HCT116 (cell line): Measurements from ENCODE around the gene BORCS5. TPM values are rescaled to one million over a fixed set of nuclear protein-coding genes. Genes with fewer than 3 reads are reported as not detected.

ENCODE experiments used
- ATAC-seq: fragments of 200-7000 bp; cut with Tn5 transposase; 2 replicates; pipeline ENCODE4 v1.9.1; 2020; ENCODE audit warnings: mild to moderate bottlenecking, moderate library complexity
- BruUV-seq: library from RNA; stranded (reverse); fragments of 400-500 nt; replicated peaks from 2 replicates; lab custom pipeline; 2021; lab: Mats Ljungman, UMichigan
- CTCF ChIA-PET: fragments of 300-600 bp; sonication (Branson Sonifier 250); formaldehyde crosslinking; loops from one replicate; lab custom pipeline; 2021; ENCODE audit warnings: antibody characterized with exemption; lab: Charles Lee
- POLR2A ChIA-PET: fragments of 300-600, 350-600 bp; sonication (Branson Sonifier 250); formaldehyde crosslinking; loops from one replicate; lab custom pipeline; 2021; ENCODE audit warnings: antibody characterized with exemption; lab: Charles Lee
- RAD21 ChIA-PET, 2 experiments: fragments of 300-600 bp; sonication (Branson Sonifier 250); formaldehyde crosslinking; loops; one replicate each; lab custom pipeline; 2023; ENCODE audit warnings: low total read pairs in 2 of 2; ENCODE audit not compliant: uncharacterized antibody in 2 of 2, unreplicated experiment in 2 of 2, low non-redundant PET in 1 of 2; lab: Charles Lee
- DNase-seq: peaks from one replicate; pipeline ENCODE4 v3.0.0-alpha.2; 2010; ENCODE audit warnings: low read depth, low spot score
- H2AFZ ChIP-seq: fragments of 200-600 bp; shearing (Covaris generic), sonication (generic); 2 replicates; pipeline ENCODE4 v1.6.1; 2017; ENCODE audit warnings: low read depth, mixed run types, mixed read lengths, antibody characterized with exemption, low read length; ENCODE audit not compliant: poor library complexity, severe bottlenecking
- H3K27ac ChIP-seq: 2 replicates; pipeline ENCODE4 v1.5.1; 2012; ENCODE audit warnings: low read depth, low read length
- H3K27me3 ChIP-seq: fragments of 200-600 bp; sonication (generic); 2 replicates; pipeline ENCODE4 v1.6.1; 2016; ENCODE audit warnings: mixed run types, low read length, mixed read lengths; ENCODE audit not compliant: insufficient read depth
- H3K36me3 ChIP-seq, 2 experiments: fragments of 200-500 bp in 1 of 2; fragments of 200-600 bp in 1 of 2; sonication (Bioruptor generic) in 1 of 2; sonication (generic) in 1 of 2; 2 replicates each; pipeline versions ENCODE4 v1.5.1 to v1.6.1; 2014 to 2016; ENCODE audit warnings: low read length in 2 of 2, inconsistent platforms in 1 of 2, mixed read lengths in 1 of 2, mixed run types in 1 of 2; ENCODE audit not compliant: insufficient read depth in 2 of 2, control insufficient read depth in 1 of 2
- H3K4me1 ChIP-seq, 2 experiments: fragments of 200-600 bp in 1 of 2; sonication (generic) in 1 of 2; 2 replicates each; pipeline versions ENCODE4 v1.5.1 to v1.6.1; 2012 to 2017; ENCODE audit warnings: low read length in 2 of 2, inconsistent platforms in 1 of 2, mild to moderate bottlenecking in 1 of 2, mixed read lengths in 1 of 2, mixed run types in 1 of 2, moderate library complexity in 1 of 2; ENCODE audit not compliant: insufficient read depth in 2 of 2, control insufficient read depth in 1 of 2
- H3K4me2 ChIP-seq: fragments of 200-600 bp; sonication (generic); 2 replicates; pipeline ENCODE4 v1.6.1; 2017; ENCODE audit warnings: mixed run types, low read length, mixed read lengths
- H3K4me3 ChIP-seq, 2 experiments: fragments of 200-600 bp in 1 of 2; sonication (generic) in 1 of 2; replicated peaks in 1 of 2; 2 replicates each; pipeline ENCODE4 v1.5.1; 2011 to 2016; ENCODE audit warnings: low read length in 2 of 2, control low read depth in 1 of 2, low read depth in 1 of 2, mild to moderate bottlenecking in 1 of 2, mixed read lengths in 1 of 2, mixed run types in 1 of 2
- H3K79me2 ChIP-seq: fragments of 200-600 bp; sonication (generic); 2 replicates; pipeline ENCODE4 v1.6.1; 2017; ENCODE audit warnings: mild to moderate bottlenecking, mixed run types, low read length, moderate library complexity, mixed read lengths; ENCODE audit not compliant: insufficient read depth
- H3K9ac ChIP-seq: fragments of 200-600 bp; sonication (generic); 2 replicates; pipeline ENCODE4 v1.6.1; 2016; ENCODE audit warnings: low read length, mixed read lengths
- H3K9me2 ChIP-seq: fragments of 200-600 bp; sonication (generic), shearing (Covaris generic); 2 replicates; pipeline ENCODE4 v1.6.1; 2017; ENCODE audit warnings: mixed run types, mild to moderate bottlenecking, moderate library complexity; ENCODE audit not compliant: insufficient read depth
- H3K9me3 ChIP-seq, 2 experiments: fragments of 200-500 bp in 1 of 2; fragments of 200-600 bp in 1 of 2; sonication (Bioruptor generic) in 1 of 2; sonication (generic) in 1 of 2; 2 replicates each; pipeline ENCODE4 v1.6.1; 2014 to 2017; ENCODE audit warnings: low read length in 2 of 2, mixed read lengths in 2 of 2, inconsistent platforms in 1 of 2, low read depth in 1 of 2, mild to moderate bottlenecking in 1 of 2, mixed run types in 1 of 2, moderate library complexity in 1 of 2; ENCODE audit not compliant: control insufficient read depth in 1 of 2, insufficient read depth in 1 of 2
- H4K20me1 ChIP-seq: fragments of 200-600 bp; sonication (generic), shearing (Covaris generic); 2 replicates; pipeline ENCODE4 v1.6.1; 2017; ENCODE audit warnings: mixed run types, mild to moderate bottlenecking, moderate library complexity; ENCODE audit not compliant: insufficient read depth
- EGR1 ChIP-seq: IDR thresholded peaks from 2 replicates; pipeline ENCODE4 v1.6.1; 2012; ENCODE audit warnings: low read depth
- ELF1 ChIP-seq: IDR thresholded peaks from 2 replicates; pipeline ENCODE4 v1.6.1; 2012; ENCODE audit warnings: low read depth, borderline replicate concordance
- EZH2 ChIP-seq: fragments of 200-600 bp; sonication (generic); IDR thresholded peaks from 2 replicates; pipeline ENCODE4 v1.6.1; 2017; ENCODE audit warnings: antibody characterized with exemption, mixed run types
- EZH2phosphoT487 ChIP-seq: fragments of 200-600 bp; IDR thresholded peaks from 2 replicates; pipeline ENCODE4 v1.6.1; 2018; ENCODE audit warnings: antibody characterized with exemption, borderline replicate concordance
- JUND ChIP-seq: IDR thresholded peaks from 2 replicates; pipeline ENCODE4 v1.6.1; 2012
- POLR2AphosphoS5 ChIP-seq: IDR thresholded peaks from 2 replicates; pipeline ENCODE4 v1.6.1; 2011; ENCODE audit warnings: mild to moderate bottlenecking, low read depth, low read length, moderate library complexity
- RAD21 ChIP-seq: IDR thresholded peaks from 2 replicates; pipeline ENCODE4 v1.6.1; 2012; ENCODE audit warnings: low read depth, mild to moderate bottlenecking
- SP1 ChIP-seq: IDR thresholded peaks from 2 replicates; pipeline ENCODE4 v1.6.1; 2012; ENCODE audit warnings: low read depth
- SRF ChIP-seq: IDR thresholded peaks from 2 replicates; pipeline ENCODE4 v1.6.1; 2012; ENCODE audit warnings: low read depth
- TCF7L2 ChIP-seq: IDR thresholded peaks from 2 replicates; pipeline ENCODE4 v1.7.0; 2011; ENCODE audit warnings: borderline replicate concordance, inconsistent platforms; ENCODE audit not compliant: insufficient read depth, insufficient read length; ENCODE audit errors: extremely low read depth
- ZFX ChIP-seq: fragments of 450-650 bp; IDR thresholded peaks from 2 replicates; pipeline ENCODE4 v1.6.1; 2017
- intact Hi-C: fragments of 100-400 bp; cut with micrococcal nuclease; formaldehyde crosslinking; loops from 2 replicates; pipeline ENCODE4 v1.10.0; 2022
- total RNA-seq: library from RNA; stranded (reverse); gene quantifications from one replicate; pipeline ENCODE4 v1.2.1, GENCODE V29; 2021; ENCODE audit not compliant: unreplicated experiment
- TF ChIP-seq, protein P1 (sequence below): IDR thresholded peaks from 2 replicates; pipeline ENCODE4 v1.6.1; 2011; ENCODE audit warnings: mild to moderate bottlenecking, low read length, moderate library complexity; ENCODE audit not compliant: insufficient replicate concordance; ENCODE audit errors: extremely low read depth
- TF ChIP-seq, protein P2 (sequence below): IDR thresholded peaks from 2 replicates; pipeline ENCODE4 v1.6.1; 2012

The BORCS5 gene
- total RNA-seq, 1 experiment from 2014 or later, result 8.7 TPM

DNA sequence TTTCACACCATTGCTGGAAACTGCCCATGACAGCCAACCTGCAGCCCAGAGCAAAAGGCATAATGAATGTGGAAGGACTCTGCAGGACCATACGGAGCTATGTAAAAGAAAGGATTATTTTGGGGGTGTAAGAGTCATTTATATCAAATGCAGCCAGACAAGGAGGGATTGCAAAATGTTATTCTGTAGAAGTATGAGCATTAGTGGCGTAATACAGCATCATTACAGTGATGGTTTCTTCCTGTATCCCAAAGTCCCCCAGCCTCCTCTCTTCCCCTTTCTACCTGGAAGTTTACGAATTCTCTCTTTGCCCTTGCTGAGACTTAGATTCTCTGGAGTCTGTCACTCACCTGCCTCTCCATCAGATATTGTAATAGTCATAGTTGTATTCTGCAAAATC is 89.9 kb downstream of the BORCS5 start:
- H3K4me1 ChIP-seq, result peaks cover 5 to 12% of the 10 kb centered on the region in 2 experiments
- ChIA-PET CTCF (no interaction called here), POLR2A (no interaction called here), RAD21 (no interaction called here)
- H3K4me2 ChIP-seq, result no peak overlapping the region
- intact Hi-C loops, result no loop called here
- H3K9me3 ChIP-seq, result no peaks in the 10 kb centered on the region
- DNase-seq (no peak), ATAC-seq (no peak)
- H2AFZ ChIP-seq, result no peak overlapping the region
- H4K20me1 ChIP-seq, result no peaks in the 10 kb centered on the region
- no peaks in the 10 kb centered on the region for H3K36me3 ChIP-seq
- H3K27ac ChIP-seq, result no peak overlapping the region
- no peak overlapping the region for H3K4me3 ChIP-seq
- no peaks in the 10 kb centered on the region for H3K27me3 ChIP-seq
- H3K9me2 ChIP-seq, result no peaks in the 10 kb centered on the region; the same call in 1 of the 2 replicates
- H3K9ac ChIP-seq, result no peak overlapping the region
- TF ChIP-seq SRF, result no peak
- TF ChIP-seq ELF1, result no peak
- no peak for TF ChIP-seq EGR1
- TF ChIP-seq RAD21, result no peak
- TF ChIP-seq, protein P1, sequence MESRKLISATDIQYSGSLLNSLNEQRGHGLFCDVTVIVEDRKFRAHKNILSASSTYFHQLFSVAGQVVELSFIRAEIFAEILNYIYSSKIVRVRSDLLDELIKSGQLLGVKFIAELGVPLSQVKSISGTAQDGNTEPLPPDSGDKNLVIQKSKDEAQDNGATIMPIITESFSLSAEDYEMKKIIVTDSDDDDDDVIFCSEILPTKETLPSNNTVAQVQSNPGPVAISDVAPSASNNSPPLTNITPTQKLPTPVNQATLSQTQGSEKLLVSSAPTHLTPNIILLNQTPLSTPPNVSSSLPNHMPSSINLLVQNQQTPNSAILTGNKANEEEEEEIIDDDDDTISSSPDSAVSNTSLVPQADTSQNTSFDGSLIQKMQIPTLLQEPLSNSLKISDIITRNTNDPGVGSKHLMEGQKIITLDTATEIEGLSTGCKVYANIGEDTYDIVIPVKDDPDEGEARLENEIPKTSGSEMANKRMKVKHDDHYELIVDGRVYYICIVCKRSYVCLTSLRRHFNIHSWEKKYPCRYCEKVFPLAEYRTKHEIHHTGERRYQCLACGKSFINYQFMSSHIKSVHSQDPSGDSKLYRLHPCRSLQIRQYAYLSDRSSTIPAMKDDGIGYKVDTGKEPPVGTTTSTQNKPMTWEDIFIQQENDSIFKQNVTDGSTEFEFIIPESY, result no peak
- no peak for TF ChIP-seq POLR2AphosphoS5
- TF ChIP-seq EZH2, result no peak
- TF ChIP-seq JUND, result no peak
- TF ChIP-seq EZH2phosphoT487, result no peak
- TF ChIP-seq ZFX, result no peak
- no peaks in the 10 kb centered on the region for H3K79me2 ChIP-seq
- no TSS peak for BruUV-seq

DNA sequence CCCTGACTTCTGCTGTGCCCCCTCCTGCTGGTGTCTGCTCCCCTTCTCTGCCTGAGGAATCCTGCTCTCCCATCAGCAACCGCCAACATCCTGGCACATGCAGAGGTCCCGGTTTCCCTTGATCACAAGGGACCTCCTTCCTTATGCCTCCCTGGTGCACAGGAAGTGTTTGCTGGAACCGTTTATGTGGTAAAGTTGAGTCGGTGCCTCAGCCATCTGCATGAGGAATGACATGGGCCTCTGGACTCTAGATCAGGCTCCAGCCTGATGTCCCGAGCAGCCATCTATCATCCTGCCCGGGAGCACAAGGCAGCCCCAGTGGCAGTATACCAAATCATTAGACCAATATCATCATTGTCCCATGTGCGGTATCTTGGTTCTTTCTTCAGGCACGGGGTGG is 90.4 kb downstream of the BORCS5 start:
- no peak overlapping the region for H2AFZ ChIP-seq
- ChIA-PET POLR2A (no interaction called here), CTCF (no interaction called here), RAD21 (no interaction called here)
- H3K4me3 ChIP-seq, result no peak overlapping the region
- H3K27me3 ChIP-seq, result no peaks in the 10 kb centered on the region
- TF ChIP-seq SP1 (no peak), RAD21 (no peak), EGR1 (no peak), TCF7L2 (no peak)
- TF ChIP-seq, protein P2, sequence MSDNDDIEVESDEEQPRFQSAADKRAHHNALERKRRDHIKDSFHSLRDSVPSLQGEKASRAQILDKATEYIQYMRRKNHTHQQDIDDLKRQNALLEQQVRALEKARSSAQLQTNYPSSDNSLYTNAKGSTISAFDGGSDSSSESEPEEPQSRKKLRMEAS, result no peak
- no peaks in the 10 kb centered on the region; the same call in 1 of the 2 replicates for H3K9me2 ChIP-seq
- no peaks in the 10 kb centered on the region for H3K79me2 ChIP-seq
- BruUV-seq, result no TSS peak
- no peak overlapping the region for H3K27ac ChIP-seq
- H3K36me3 ChIP-seq, result no peaks in the 10 kb centered on the region
- DNase-seq, result no peak
- H3K4me2 ChIP-seq, result no peak overlapping the region
- H3K9ac ChIP-seq, result no peak overlapping the region
- H3K9me3 ChIP-seq, result no peaks in the 10 kb centered on the region
- ATAC-seq, result no peak
- H3K4me1 ChIP-seq, result peaks cover 5 to 8% of the 10 kb centered on the region in 2 experiments
- intact Hi-C loops, result no loop called here
- H4K20me1 ChIP-seq, result no peaks in the 10 kb centered on the region
